ENCODE results near the gene TNNI2. TPM values are rescaled to one million over a fixed set of nuclear protein-coding genes. Genes with fewer than 3 reads are reported as not detected.

The TNNI2 gene
- total and polyA plus RNA-seq, 2 donors (not counting 3 experiments of a cell fraction or from before 2014, with no cell fraction given): not detected

- dilution Hi-C loops (cut with MboI; ENCODE audit: extremely low pct_ligation_motif_present, low sequenced_read_pairs) (no loop called here), intact Hi-C loops (cut with micrococcal nuclease) (no loop called here)
- Histone ChIP-seq H3K36me3 (ENCODE audit: control insufficient read depth in 2 of 2, extremely low read depth in 1 of 2, insufficient read depth in 2 of 2, low read length in 2 of 2) (no peaks in the 10 kb centered on the region), H3K9ac (replicated peaks; ENCODE audit: extremely low read depth, insufficient read depth, low read length) (no peak overlapping the region), H3K9me3 (replicated peaks; ENCODE audit: control insufficient read depth, insufficient read depth, low read length) (no peaks in the 10 kb centered on the region), H3K4me1 (ENCODE audit: control insufficient read depth, extremely low read depth, insufficient read depth, low read length) (no peaks in the 10 kb centered on the region), H3K4me2 (ENCODE audit: insufficient read depth, low read length) (no peak overlapping the region), H3K27ac (ENCODE audit: insufficient read depth, low read depth, low read length) (no peak overlapping the region), H4K20me1 (replicated peaks; ENCODE audit: control insufficient read depth, extremely low read depth, insufficient read depth, low read length) (no peaks in the 10 kb centered on the region), H3K27me3 (ENCODE audit: control insufficient read depth in 2 of 2, insufficient read depth in 2 of 2, low read length in 2 of 2) (peaks cover 0 to 9% of the 10 kb centered on the region in 2 experiments), H2AFZ (ENCODE audit: low read depth, low read length) (no peak overlapping the region), H3K9me1 (replicated peaks; ENCODE audit: control insufficient read depth, extremely low read depth, insufficient read depth, low read length) (no peaks in the 10 kb centered on the region), H3K79me2 (ENCODE audit: control insufficient read depth, insufficient read depth, low read length) (no peaks in the 10 kb centered on the region), H3K4me3 (replicated peaks in 1 of 3; ENCODE audit: insufficient read depth in 1 of 3, low read depth in 1 of 3, low read length in 3 of 3) (no peak overlapping the region)
- no peak for FAIRE-seq
- no TSS peak for BruUV-seq (replicated peaks)
- CTCF ChIA-PET: interaction anchor here (0.9 kb wide), 1 partner anchor 98 kb away, joined by 3 read pairs; no protein-coding TSS in a partner anchor
- POLR2A ChIA-PET: interaction anchor here (0.6 kb wide), 1 partner anchor 25 kb away, joined by 3 read pairs; no protein-coding TSS in a partner anchor
- no peak for DNase-seq (ENCODE audit: low read depth, low spot score)
- TF ChIP-seq GATA2 (IDR thresholded peaks at IDR 0.05; ENCODE audit: insufficient read depth, insufficient read length, low read depth, low read length): no peak
- no peak for TF ChIP-seq FOS (IDR thresholded peaks at IDR 0.05; ENCODE audit: borderline replicate concordance, insufficient read depth, low read length)
- TF ChIP-seq POLR2AphosphoS5 (IDR thresholded peaks at IDR 0.05; ENCODE audit: insufficient read depth, low read depth, low read length): no peak
- no peak for TF ChIP-seq EZH2 (IDR thresholded peaks at IDR 0.05; ENCODE audit: borderline replicate concordance, low read depth, low read length, severe bottlenecking)
- no peak for TF ChIP-seq JUN (IDR thresholded peaks at IDR 0.05; ENCODE audit: borderline replicate concordance, insufficient read depth, insufficient read length, low read depth)
- TF ChIP-seq CTCF (IDR thresholded peaks at IDR 0.05; ENCODE audit: extremely low read depth in 1 of 2, insufficient read depth in 1 of 2, low read depth in 1 of 2, low read length in 2 of 2): no peak
- TF ChIP-seq MAX (IDR thresholded peaks at IDR 0.05; ENCODE audit: insufficient read depth, insufficient read length): no peak
- TF ChIP-seq MYC (IDR thresholded peaks at IDR 0.05; ENCODE audit: low read depth, low read length): no peak
- no peak for TF ChIP-seq POLR2A (IDR thresholded peaks at IDR 0.05; ENCODE audit: low read depth, low read length)
Observed at GRCh38 chr11:1792461-1792860, 46.3 kb upstream of the TNNI2 start.
